ENCODE data around the gene REST. TPM values are rescaled to one million over a fixed set of nuclear protein-coding genes. Genes with fewer than 3 reads are reported as not detected.

REST gene
- total RNA-seq, 1 experiment from 2014 or later = 98.1 TPM

- Histone ChIP-seq H3K27ac (ENCODE audit: insufficient read length, low read depth, low read length) (no peak overlapping the region), H4K20me1 (ENCODE audit: control insufficient read depth, insufficient read depth, insufficient read length) (no peaks in the 10 kb centered on the region)
Observed at GRCh38 chr4:56979421-56980072, 71.8 kb downstream of the REST start.

More at GRCh38 chr4:56979421-56980072, 71.8 kb downstream of the REST start:
- Histone ChIP-seq H2AFZ (ENCODE audit: low read length) (no peak overlapping the region), H3K23me2 (ENCODE audit: insufficient read length, low read depth, low read length, poor library complexity, severe bottlenecking) (peaks cover 11% of the 10 kb centered on the region), H3T11ph (ENCODE audit: low read length) (no peak overlapping the region), H3K9ac (ENCODE audit: extremely low read depth, insufficient read length, low read length) (peak overlapping the region; percentile 93), H3K79me2 (ENCODE audit: insufficient read depth, low read length) (peaks cover 48% of the 10 kb centered on the region; the same call in 1 of the 2 replicates), H3K79me1 (ENCODE audit: insufficient read depth, low read depth, low read length, poor library complexity, severe bottlenecking) (no peaks in the 10 kb centered on the region), H4K5ac (ENCODE audit: insufficient read length, low read depth, low read length) (no peak overlapping the region), H2BK15ac (ENCODE audit: low read depth, low read length) (no peak overlapping the region), H3K9me3 (ENCODE audit: control insufficient read depth, low read depth, low read length) (no peaks in the 10 kb centered on the region), H2AK5ac (ENCODE audit: insufficient read length, low read length) (no peak overlapping the region), H3K27me3 (ENCODE audit: insufficient read depth, low read length) (no peaks in the 10 kb centered on the region), H3K4me1 (ENCODE audit: insufficient read depth, low read length) (no peaks in the 10 kb centered on the region; the same call in 1 of the 2 replicates), H3K4me2 (ENCODE audit: insufficient read depth, insufficient read length, low read length) (peak overlapping the region; percentile 92), H2BK12ac (ENCODE audit: insufficient read length, low read depth, low read length) (no peak overlapping the region), H2BK5ac (ENCODE audit: insufficient read length, low read length) (no peak overlapping the region), H3K4ac (ENCODE audit: low read depth, low read length) (no peak overlapping the region), H2BK20ac (ENCODE audit: low read depth, low read length, poor library complexity, severe bottlenecking) (no peak overlapping the region), H3K14ac (ENCODE audit: insufficient read depth, low read length) (no peak overlapping the region), H2BK120ac (ENCODE audit: low read depth, low read length, poor library complexity, severe bottlenecking) (no peak overlapping the region), H3K23ac (ENCODE audit: insufficient read length, low read depth, low read length) (no peak overlapping the region), H4K91ac (ENCODE audit: insufficient read length, low read depth, low read length) (no peak overlapping the region), H3K18ac (ENCODE audit: insufficient read length, low read depth, low read length) (no peak overlapping the region), H3K56ac (ENCODE audit: insufficient read length, low read depth, low read length) (no peak overlapping the region), H4K8ac (replicated peaks; ENCODE audit: insufficient read length, low read depth, low read length) (no peak overlapping the region)
- no peak for TF ChIP-seq CTCF (conservative IDR thresholded peaks at IDR 0.05)
- DNase-seq = peak; percentile 32
- Mint-ChIP-seq H3K27ac (peak overlapping the region; percentile 36 to 100 (median 83); a peak in 4 of 7 replicates), H3K27me3 (ENCODE audit: low read depth) (no peaks in the 10 kb centered on the region), H3K9me3 (no peaks in the 10 kb centered on the region; a peak in 2 of 5 replicates), H3K4me1 (peaks cover 17 to 19% of the 10 kb centered on the region in 2 experiments), H3K36me3 (ENCODE audit: insufficient read depth in 1 of 3, low read depth in 3 of 3) (peaks cover 4 to 12% (median 7%) of the 10 kb centered on the region in 3 experiments; a peak in 5 of 7 replicates), H3K4me3 (peak overlapping the region; percentile 100)
- no CpG with 5 or more reads among the region's 21 CpGs for WGBS (ENCODE audit: extremely low coverage, insufficient read length, low lambda C conversion rate)

All from H9 (cell line).